Activated T-cell treated with anti-CD3 and anti-CD28 coated beads, Interleukin-2, amount 50 U/mL, for 72 hours (primary cell): ENCODE data around the gene CASQ1. TPM values are rescaled to one million over a fixed set of nuclear protein-coding genes. Genes with fewer than 3 reads are reported as not detected.

ENCODE experiments used
- ATAC-seq, 2 donors: fragments of 150-1000 bp; cut with Tn5 transposase; replicated peaks in 1 of 2; 2 replicates each; pipeline ENCODE4 v1.10.0; 2021; ENCODE audit warnings: moderate library complexity in 2 of 2, mild to moderate bottlenecking in 1 of 2
- DNase-seq, 2 donors: peaks; one replicate each; pipeline ENCODE4 v3.0.0; 2021 to 2022; ENCODE audit warnings: mixed read lengths in 1 of 2
- H3K27ac Mint-ChIP-seq: one replicate; pipeline ENCODE4 v1.8.0; 2022; ENCODE audit warnings: mild to moderate bottlenecking, moderate library complexity, mixed read lengths
- H3K27me3 Mint-ChIP-seq: one replicate; pipeline ENCODE4 v1.8.0; 2022; ENCODE audit warnings: low read depth, mixed read lengths
- H3K36me3 Mint-ChIP-seq, 2 donors: one replicate each; pipeline ENCODE4 v1.8.0; 2022; ENCODE audit warnings: mixed read lengths in 2 of 2, mild to moderate bottlenecking in 1 of 2; ENCODE audit not compliant: insufficient read depth in 2 of 2
- H3K4me1 Mint-ChIP-seq: one replicate; pipeline ENCODE4 v1.8.0; 2022; ENCODE audit warnings: low read depth, mixed read lengths
- H3K4me3 Mint-ChIP-seq, 2 donors: one replicate each; pipeline ENCODE4 v1.8.0; 2022; ENCODE audit warnings: mild to moderate bottlenecking in 2 of 2, mixed read lengths in 2 of 2, moderate library complexity in 2 of 2
- H3K9me3 Mint-ChIP-seq, 2 donors: one replicate each; pipeline ENCODE4 v1.8.0; 2022; ENCODE audit warnings: mixed read lengths in 2 of 2
- total RNA-seq, 2 donors: library from RNA; stranded (reverse); gene quantifications; one replicate each; pipeline ENCODE4 v1.2.3, GENCODE V29; 2022

CASQ1 gene
- not detected for total RNA-seq

GRCh38 chr1:160189649-160190625, at the start of gene CASQ1:
Gene CASQ1 (plus strand): TSS chr1:160190575. CDS start chr1:160190752, 177 bp downstream.
- DNase-seq (no peak), ATAC-seq (no peak)
- no peaks in the 10 kb centered on the region for H3K36me3 Mint-ChIP-seq
- peaks cover 7% of the 10 kb centered on the region for H3K27me3 Mint-ChIP-seq
- H3K4me1 Mint-ChIP-seq, result no peaks in the 10 kb centered on the region
- no peaks in the 10 kb centered on the region for H3K9me3 Mint-ChIP-seq
- H3K4me3 Mint-ChIP-seq, result no peak within 1 kb of the TSS
- no peak within 1 kb of the TSS for H3K27ac Mint-ChIP-seq

- Mint-ChIP-seq H3K36me3 (no peaks in the 10 kb centered on the region), H3K9me3 (no peaks in the 10 kb centered on the region), H3K27ac (no peak overlapping the region), H3K27me3 (peaks cover 23% of the 10 kb centered on the region), H3K4me3 (no peak overlapping the region), H3K4me1 (no peaks in the 10 kb centered on the region)
- no peak for ATAC-seq
- no peak for DNase-seq
Observed at GRCh38 chr1:160143695-160144094, 46.7 kb upstream of the CASQ1 start.

GRCh38 chr1:160144921-160145320, 45.5 kb upstream of the CASQ1 start:
- DNase-seq, result no peak
- no peaks in the 10 kb centered on the region for H3K9me3 Mint-ChIP-seq
- no peaks in the 10 kb centered on the region for H3K36me3 Mint-ChIP-seq
- no peak overlapping the region for H3K27ac Mint-ChIP-seq
- no peaks in the 10 kb centered on the region for H3K4me1 Mint-ChIP-seq
- peaks cover 23% of the 10 kb centered on the region for H3K27me3 Mint-ChIP-seq
- ATAC-seq, result no peak
- H3K4me3 Mint-ChIP-seq, result no peak overlapping the region

GRCh38 chr1:160146107-160146506, 44.3 kb upstream of the CASQ1 start:
- Mint-ChIP-seq H3K9me3 (no peaks in the 10 kb centered on the region), H3K36me3 (no peaks in the 10 kb centered on the region), H3K4me3 (no peak overlapping the region), H3K27me3 (peaks cover 23% of the 10 kb centered on the region), H3K4me1 (no peaks in the 10 kb centered on the region), H3K27ac (no peak overlapping the region)
- DNase-seq, result no peak
- no peak for ATAC-seq

- no peaks in the 10 kb centered on the region for H3K9me3 Mint-ChIP-seq
- DNase-seq, result no peak
- H3K4me1 Mint-ChIP-seq, result no peaks in the 10 kb centered on the region
- no peak overlapping the region for H3K27ac Mint-ChIP-seq
- peaks cover 6% of the 10 kb centered on the region for H3K27me3 Mint-ChIP-seq
- H3K4me3 Mint-ChIP-seq, result no peak overlapping the region
- H3K36me3 Mint-ChIP-seq, result no peaks in the 10 kb centered on the region
- ATAC-seq, result no peak
Observed at GRCh38 chr1:160148121-160148520, 42.3 kb upstream of the CASQ1 start.

- Mint-ChIP-seq H3K27me3 (peaks cover 6% of the 10 kb centered on the region), H3K27ac (no peak overlapping the region)
- DNase-seq, result no peak
Observed at GRCh38 chr1:160149233-160149632, 41.1 kb upstream of the CASQ1 start.

GRCh38 chr1:160149716-160150115, 40.7 kb upstream of the CASQ1 start:
- Mint-ChIP-seq H3K9me3 (no peaks in the 10 kb centered on the region), H3K4me1 (no peaks in the 10 kb centered on the region), H3K27ac (no peak overlapping the region), H3K4me3 (no peak overlapping the region), H3K27me3 (peaks cover 4% of the 10 kb centered on the region), H3K36me3 (no peaks in the 10 kb centered on the region)
- ATAC-seq (no peak), DNase-seq (no peak)

More at GRCh38 chr1:160149233-160149632, 41.1 kb upstream of the CASQ1 start:
- Mint-ChIP-seq H3K4me1 (no peaks in the 10 kb centered on the region), H3K36me3 (no peaks in the 10 kb centered on the region), H3K4me3 (no peak overlapping the region), H3K9me3 (no peaks in the 10 kb centered on the region)
- ATAC-seq, result no peak

- H3K4me3 Mint-ChIP-seq, result no peak within 1 kb of the TSS
- no peaks in the 10 kb centered on the region for H3K4me1 Mint-ChIP-seq
- no peaks in the 10 kb centered on the region for H3K27me3 Mint-ChIP-seq
- H3K27ac Mint-ChIP-seq, result peak within 1 kb of the TSS; percentile 64
- DNase-seq (no peak), ATAC-seq (no peak)
- H3K36me3 Mint-ChIP-seq, result no peaks in the 10 kb centered on the region
- no peaks in the 10 kb centered on the region for H3K9me3 Mint-ChIP-seq
Observed at GRCh38 chr1:160151303-160151702, 39.1 kb upstream of the CASQ1 start, which contains the start of gene ATP1A4. Gene ATP1A4 (plus strand): TSS chr1:160151603. CDS start chr1:160152041, 438 bp downstream.

GRCh38 chr1:160154790-160155189, 35.6 kb upstream of the CASQ1 start:
- no peak overlapping the region for H3K27ac Mint-ChIP-seq
- H3K27me3 Mint-ChIP-seq, result peaks cover 6% of the 10 kb centered on the region

GRCh38 chr1:160156361-160156760, 34.0 kb upstream of the CASQ1 start:
- Mint-ChIP-seq H3K27me3 (peaks cover 6% of the 10 kb centered on the region), H3K27ac (no peak overlapping the region), H3K4me1 (no peaks in the 10 kb centered on the region), H3K9me3 (no peaks in the 10 kb centered on the region), H3K4me3 (no peak overlapping the region), H3K36me3 (no peaks in the 10 kb centered on the region)
- ATAC-seq (no peak), DNase-seq (no peak)

More at GRCh38 chr1:160154790-160155189, 35.6 kb upstream of the CASQ1 start:
- no peak overlapping the region for H3K4me3 Mint-ChIP-seq
- DNase-seq (no peak), ATAC-seq (no peak)
- H3K4me1 Mint-ChIP-seq, result no peaks in the 10 kb centered on the region
- H3K36me3 Mint-ChIP-seq, result no peaks in the 10 kb centered on the region
- no peaks in the 10 kb centered on the region for H3K9me3 Mint-ChIP-seq

- Mint-ChIP-seq H3K27ac (no peak overlapping the region), H3K4me1 (no peaks in the 10 kb centered on the region), H3K4me3 (no peak overlapping the region), H3K9me3 (no peaks in the 10 kb centered on the region), H3K36me3 (no peaks in the 10 kb centered on the region), H3K27me3 (peaks cover 6% of the 10 kb centered on the region)
- no peak for DNase-seq
- no peak for ATAC-seq
Observed at GRCh38 chr1:160157174-160157573, 33.2 kb upstream of the CASQ1 start.

- no peaks in the 10 kb centered on the region for H3K9me3 Mint-ChIP-seq
- H3K4me1 Mint-ChIP-seq, result no peaks in the 10 kb centered on the region
- no peaks in the 10 kb centered on the region for H3K36me3 Mint-ChIP-seq
- peaks cover 6% of the 10 kb centered on the region for H3K27me3 Mint-ChIP-seq
- H3K4me3 Mint-ChIP-seq, result no peak overlapping the region
- ATAC-seq, result no peak
- DNase-seq, result no peak
- H3K27ac Mint-ChIP-seq, result no peak overlapping the region
Observed at GRCh38 chr1:160158031-160158430, 32.3 kb upstream of the CASQ1 start.

GRCh38 chr1:160158534-160158933, 31.8 kb upstream of the CASQ1 start:
- Mint-ChIP-seq H3K27ac (no peak overlapping the region), H3K36me3 (no peaks in the 10 kb centered on the region), H3K4me3 (no peak overlapping the region), H3K4me1 (no peaks in the 10 kb centered on the region), H3K9me3 (no peaks in the 10 kb centered on the region), H3K27me3 (peaks cover 11% of the 10 kb centered on the region)
- no peak for DNase-seq
- ATAC-seq, result no peak
